GM18951 (cell line): Measurements from ENCODE around the gene PHF8.

Source experiments
- POLR2A ChIP-seq: IDR thresholded peaks from 4 replicates; pipeline ENCODE4 v1.6.1; 2011; ENCODE audit warnings: mild to moderate bottlenecking; ENCODE audit not compliant: insufficient read length, insufficient read depth; ENCODE audit errors: extremely low read depth
- in situ Hi-C: fragments of 300-500 bp; cut with MboI; formaldehyde crosslinking; loops from one replicate; pipeline ENCODE4 v1.12.0; 2022; ENCODE audit warnings: low sequenced_read_pairs, mixed read lengths, inconsistent platforms; ENCODE audit not compliant: unreplicated experiment

The PHF8 gene

DNA sequence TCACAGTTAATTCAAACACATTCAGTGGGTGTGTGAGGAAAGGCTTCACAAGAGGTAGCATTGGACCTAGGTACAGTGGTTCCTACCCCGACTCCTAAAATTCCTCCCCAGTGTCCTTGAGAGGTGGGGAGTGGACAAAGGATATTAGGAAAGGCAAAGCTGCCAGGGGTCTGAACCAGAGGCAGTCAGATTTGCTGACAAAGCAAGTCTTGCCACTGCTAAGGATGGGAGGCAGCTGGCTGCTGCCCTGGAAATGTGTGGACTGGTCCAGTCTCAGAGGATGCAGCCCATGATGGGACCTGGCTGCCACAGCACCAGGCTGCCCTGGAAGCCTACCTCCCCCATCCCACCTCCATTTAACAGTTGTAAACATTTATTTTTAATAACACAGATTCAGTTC lies 4.1 kb upstream of the PHF8 start:
- no peak for TF ChIP-seq POLR2A
- in situ Hi-C loops = no loop called here

DNA sequence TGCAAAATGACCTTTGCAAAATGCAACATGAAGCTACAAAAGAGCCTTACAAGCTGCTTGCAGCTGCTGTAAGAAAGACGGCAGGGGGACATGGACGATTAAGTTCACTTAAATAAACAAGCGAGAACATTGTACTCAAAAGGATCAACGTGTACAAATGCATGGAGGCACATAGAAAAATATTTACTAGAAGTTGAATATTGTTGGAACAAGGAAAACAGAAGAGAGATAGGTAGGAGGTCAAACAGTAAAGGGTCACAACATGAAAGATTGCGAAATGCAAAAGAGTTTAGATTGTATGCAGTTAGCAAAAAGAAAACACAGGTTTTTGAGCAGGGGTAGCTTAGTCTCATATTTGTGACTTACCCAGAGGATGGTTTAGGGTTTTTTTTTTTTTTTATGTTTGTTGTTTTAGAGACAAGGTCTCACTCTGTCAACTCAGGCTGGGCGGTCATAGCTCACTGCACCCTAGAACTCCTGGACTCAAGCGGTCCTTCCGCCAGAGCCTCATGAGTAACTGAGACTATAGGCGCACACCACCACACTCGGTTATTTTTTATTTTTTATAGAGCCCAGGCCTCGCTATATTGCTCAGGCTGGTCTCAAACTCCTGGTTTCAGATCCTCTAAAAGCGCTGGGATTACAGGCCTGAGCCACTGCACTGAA lies 1.4 kb upstream of the PHF8 start:
- TF ChIP-seq POLR2A = no peak
- in situ Hi-C loops = no loop called here

DNA sequence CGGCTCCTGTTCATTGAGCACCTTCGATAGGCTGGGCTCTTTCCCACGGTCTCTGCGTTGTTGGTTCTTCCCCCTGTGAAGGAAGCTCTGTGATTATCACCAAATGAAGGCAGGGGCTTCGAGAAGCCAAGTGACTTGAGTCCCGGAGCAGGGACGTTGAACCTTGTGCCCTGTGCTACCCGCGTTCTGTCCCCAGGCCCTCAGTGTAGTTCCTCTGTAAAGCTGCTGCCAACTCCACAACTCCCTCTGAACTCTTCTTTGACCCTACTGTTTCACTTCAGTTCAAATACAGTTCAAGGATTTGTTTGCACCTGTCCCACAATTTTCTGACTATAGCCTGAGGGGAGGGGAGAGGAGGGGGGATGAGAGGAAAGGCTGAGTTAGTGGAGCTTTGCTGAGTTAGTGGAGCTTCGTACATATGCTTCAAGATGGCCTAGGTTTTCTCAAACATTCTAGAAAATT lies 635 bp upstream of the PHF8 start:
- peak; percentile 40 for TF ChIP-seq POLR2A
- in situ Hi-C loops = no loop called here

DNA sequence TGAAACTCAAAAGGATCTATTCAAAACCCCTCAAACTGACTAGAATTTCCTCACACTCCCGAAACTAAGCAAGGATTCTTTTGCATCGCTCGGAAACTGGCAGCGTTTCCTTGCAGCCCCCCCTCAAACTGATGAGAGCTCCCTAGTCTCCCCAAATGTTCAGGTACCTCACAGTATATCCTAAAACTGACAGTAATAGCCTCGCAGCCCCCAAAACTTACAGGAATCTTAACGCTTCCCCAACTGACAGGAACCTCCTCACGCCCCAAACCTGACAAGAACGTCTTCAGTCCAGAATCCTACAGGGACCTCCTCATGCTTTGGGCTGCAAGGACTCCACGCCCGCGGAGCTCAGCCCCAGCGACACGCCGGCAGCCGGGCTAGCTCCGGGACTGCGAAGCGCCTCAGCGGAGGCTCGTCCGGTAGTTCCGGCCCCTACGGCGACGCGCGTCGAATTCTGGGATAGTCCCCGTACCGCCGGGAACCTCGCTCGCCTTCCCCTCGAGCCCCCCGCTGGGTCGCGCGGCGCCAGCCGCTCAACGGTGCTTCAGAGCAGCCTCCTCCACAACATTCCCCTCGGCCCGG lies 640 bp downstream of the PHF8 start:
- in situ Hi-C loops = no loop called here
- peak; percentile 52 for TF ChIP-seq POLR2A

DNA sequence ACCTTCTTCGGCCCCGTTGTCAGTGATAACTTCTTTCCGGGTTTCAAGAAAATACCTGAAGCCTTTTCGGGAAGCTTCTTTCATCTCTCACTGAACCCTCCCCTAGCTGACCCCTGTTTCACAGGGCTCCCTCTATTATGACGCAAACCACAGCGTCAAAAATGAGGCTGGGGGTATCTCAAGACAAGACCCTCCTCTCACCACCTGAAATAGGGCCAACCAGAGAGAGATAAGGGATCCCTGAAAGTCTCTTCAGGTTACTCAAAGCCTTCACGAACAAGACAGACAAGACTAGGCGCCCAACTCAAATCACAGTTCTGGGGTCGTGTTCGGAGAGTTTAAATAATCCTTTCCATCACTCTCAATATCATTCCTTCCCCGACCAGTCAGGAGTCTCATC lies 1.2 kb downstream of the PHF8 start:
- in situ Hi-C loops = no loop called here
- no peak for TF ChIP-seq POLR2A

DNA sequence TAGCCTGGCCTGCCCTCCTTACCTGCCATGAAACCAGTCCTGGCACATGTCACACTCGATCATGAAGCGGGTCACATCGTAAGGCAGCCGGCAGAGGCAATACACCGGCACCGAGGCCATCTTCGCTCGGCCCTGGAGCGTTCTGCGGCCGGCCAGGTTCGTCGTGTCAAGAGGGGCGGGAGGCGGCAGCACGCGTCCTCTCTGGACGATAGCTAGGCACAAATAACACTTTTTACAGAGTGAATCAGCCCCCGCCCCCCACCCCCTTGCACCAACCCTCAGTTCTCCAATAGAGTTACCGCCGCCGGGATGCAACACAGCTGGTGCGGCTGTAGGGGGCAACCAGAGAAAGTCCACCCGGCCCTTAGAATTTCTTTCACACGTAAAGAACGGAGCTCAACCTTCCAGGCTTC lies 1.7 kb downstream of the PHF8 start:
- TF ChIP-seq POLR2A = no peak
- in situ Hi-C loops = no loop called here

DNA sequence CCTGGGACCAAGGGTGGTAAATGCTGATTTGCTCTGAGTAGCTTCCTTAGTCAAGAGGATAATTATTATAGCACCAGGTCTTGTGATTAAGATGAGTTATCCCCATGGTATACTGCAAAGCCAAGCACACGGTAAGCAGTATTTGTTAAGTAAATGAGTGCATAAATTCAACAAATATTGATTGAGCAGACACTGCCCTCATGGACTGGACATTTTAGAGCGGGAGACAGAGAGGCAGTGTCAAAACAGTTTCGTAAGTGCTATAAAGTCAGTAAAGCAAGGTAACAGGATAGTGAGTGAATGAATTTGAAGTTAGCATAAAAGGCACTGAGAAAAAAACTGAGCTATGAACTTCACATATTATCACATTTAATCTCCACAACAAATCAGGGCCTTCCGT lies 13.9 kb downstream of the PHF8 start:
- no peak for TF ChIP-seq POLR2A
- in situ Hi-C loops = no loop called here

DNA sequence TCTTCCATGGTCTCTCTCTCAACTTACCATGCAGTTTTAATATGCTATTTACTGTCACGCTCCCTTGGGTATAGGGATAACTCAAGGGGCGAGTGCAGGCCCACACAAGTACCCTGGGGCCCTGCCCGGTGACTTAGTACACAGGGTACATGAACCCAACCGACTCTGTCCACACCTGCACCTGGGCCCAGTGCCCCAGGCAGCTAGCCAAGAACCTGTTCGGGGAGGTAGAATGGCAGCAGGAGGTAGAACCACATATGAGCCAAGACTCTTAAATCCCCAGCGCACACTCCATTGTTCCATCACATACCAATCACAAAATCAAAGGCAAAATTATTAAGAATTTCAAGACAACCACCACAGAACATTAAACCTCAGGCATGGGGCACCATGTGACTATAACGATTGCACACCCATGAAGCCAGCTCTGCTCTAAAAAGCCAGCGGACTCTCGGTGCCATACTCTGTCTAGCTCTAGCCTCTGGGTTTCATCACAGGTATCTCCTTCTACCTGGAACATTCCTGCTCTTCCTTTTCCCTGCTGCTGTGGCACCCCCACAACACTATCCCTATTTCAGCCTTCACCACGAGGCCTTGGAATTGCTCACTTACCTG lies 14.6 kb downstream of the PHF8 start:
- TF ChIP-seq POLR2A = no peak
- in situ Hi-C loops = no loop called here

DNA sequence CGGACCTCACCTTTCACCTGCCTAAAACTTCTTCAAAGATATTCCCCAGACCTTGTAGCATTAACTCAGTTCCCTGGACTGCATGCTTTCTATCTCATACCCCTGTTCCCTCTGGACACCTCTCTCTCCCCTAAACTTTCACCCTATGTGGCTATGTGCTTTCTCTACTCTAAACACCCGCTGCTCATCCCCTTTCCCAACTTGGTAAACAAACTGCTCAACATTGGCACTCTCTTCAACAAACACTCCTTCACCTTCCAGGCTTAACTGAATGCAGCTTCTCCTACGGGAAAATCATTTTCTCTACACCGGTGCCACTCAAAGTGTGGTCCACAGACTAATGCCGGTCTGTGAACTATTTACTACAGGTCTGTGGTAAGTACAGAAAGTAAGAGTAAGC lies 19.9 kb downstream of the PHF8 start:
- TF ChIP-seq POLR2A = no peak
- in situ Hi-C loops = no loop called here

DNA sequence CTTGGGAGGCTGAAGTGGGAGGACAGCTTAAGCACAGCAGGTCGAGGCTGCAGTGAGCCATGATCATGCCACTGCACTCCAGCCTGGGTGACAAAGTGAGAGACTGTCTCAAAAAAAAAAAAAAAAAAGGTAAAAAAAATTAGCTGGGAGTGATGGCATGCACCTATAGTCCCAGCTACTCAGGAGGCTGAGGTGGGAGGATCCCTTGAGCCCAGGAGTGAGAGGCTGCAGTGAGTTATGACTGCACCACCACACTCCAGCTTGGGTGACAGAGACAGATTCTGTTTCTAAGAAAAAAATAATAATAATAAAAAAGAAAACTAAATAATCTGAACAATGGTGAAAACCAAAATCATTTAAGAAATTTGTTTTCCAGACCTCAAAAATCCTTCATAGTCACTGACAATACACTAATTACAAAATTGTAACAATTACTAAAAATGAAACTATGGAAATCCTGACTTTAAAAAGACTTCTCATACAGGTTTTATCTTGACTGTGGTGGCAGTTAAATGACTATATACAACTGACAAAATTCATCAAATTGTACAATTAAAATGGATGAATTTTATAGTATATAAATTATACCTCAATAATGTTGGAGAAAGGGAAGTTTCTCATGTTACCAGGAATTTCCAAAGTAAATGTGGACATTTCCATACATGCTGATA lies 31.3 kb downstream of the PHF8 start:
- TF ChIP-seq POLR2A = no peak
- in situ Hi-C loops = no loop called here

DNA sequence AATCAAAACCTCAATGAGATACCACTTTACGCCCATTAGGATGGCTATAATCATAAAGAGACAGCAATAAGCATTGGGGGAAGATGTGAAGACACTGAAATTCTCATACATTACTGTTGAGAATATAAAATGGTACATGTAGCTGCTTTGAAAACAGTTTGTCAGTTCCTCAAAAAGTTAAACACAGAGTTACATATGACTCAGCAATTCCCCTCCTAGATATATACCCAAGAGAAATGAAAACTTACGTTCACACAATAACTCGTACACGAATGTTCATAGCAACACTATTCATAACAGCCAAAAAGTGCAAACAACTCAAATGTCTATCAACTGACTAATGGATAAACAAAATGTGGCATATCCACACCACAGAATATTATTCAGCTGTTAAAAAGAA lies 36.6 kb downstream of the PHF8 start:
- in situ Hi-C loops = no loop called here
- TF ChIP-seq POLR2A = no peak

DNA sequence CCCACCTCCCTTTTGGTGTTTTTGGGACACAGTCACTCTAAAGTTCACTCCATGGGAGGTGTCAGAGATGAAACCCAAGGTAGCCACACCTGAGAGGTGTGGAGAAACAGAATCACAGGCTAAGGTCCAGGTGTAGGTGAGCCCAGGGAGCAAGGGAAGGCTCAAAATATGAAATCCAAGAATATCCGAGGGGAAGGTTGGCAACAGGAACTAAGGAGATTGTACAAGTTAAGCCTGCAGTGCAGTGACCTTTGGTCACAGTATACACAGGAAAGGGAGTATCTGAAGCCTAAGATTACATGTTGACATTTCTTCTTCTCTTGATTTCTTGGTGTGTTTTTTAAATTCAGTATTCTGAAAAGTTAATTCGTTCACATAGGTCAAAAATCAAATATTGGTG lies 46.5 kb downstream of the PHF8 start:
- no peak for TF ChIP-seq POLR2A
- in situ Hi-C loops = no loop called here

DNA sequence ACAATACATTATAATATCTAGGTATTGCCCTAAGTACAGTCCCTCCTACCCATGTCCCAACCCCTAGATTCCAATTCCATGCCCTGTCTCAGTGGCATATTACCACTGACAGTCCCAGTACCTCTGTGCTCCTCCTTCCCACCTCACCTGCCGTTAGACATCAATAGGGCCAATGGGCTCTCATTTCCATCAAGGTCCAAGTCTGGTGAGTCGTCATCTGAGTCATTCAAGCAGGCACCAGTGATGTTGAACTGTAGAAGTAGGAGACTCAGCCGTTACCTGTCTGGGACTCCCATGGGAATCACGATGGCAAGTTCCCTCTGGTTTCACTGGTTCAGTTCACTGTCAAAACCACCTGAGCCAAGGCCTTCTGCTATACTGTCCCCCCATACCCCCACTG lies 51.7 kb downstream of the PHF8 start:
- in situ Hi-C loops = no loop called here
- TF ChIP-seq POLR2A = no peak

DNA sequence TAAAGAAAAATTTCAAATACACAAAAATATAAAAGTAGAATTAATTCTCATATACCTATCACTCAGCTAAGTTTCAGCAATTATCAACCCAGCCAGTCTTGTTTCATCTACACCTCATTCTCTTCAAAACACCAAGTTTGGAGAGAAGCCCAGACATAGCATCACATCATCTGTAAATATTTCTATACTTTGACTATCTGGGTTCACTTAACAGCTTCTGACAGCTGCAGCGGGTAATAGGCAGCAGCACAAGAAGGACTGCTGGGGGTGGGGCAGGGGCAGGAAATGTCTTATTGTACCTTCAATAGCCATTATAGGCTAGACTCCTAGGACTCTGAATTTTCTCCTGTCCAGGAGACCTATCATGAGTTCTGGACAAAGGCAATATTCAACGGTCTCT lies 54.1 kb downstream of the PHF8 start:
- no peak for TF ChIP-seq POLR2A
- in situ Hi-C loops = no loop called here
